ENCODE results near the gene AQP3. TPM values are rescaled to one million over a fixed set of nuclear protein-coding genes. Genes with fewer than 3 reads are reported as not detected.
A peak's percentile ranks its signal among the peaks of the same experiment; 100 is the strongest.

Gene AQP3
- total and polyA plus RNA-seq, 2 of the 8 experiments (the other 6 are each of a cell fraction or from before 2014, with no cell fraction given): 2.6 to 7.6 TPM

DNA sequence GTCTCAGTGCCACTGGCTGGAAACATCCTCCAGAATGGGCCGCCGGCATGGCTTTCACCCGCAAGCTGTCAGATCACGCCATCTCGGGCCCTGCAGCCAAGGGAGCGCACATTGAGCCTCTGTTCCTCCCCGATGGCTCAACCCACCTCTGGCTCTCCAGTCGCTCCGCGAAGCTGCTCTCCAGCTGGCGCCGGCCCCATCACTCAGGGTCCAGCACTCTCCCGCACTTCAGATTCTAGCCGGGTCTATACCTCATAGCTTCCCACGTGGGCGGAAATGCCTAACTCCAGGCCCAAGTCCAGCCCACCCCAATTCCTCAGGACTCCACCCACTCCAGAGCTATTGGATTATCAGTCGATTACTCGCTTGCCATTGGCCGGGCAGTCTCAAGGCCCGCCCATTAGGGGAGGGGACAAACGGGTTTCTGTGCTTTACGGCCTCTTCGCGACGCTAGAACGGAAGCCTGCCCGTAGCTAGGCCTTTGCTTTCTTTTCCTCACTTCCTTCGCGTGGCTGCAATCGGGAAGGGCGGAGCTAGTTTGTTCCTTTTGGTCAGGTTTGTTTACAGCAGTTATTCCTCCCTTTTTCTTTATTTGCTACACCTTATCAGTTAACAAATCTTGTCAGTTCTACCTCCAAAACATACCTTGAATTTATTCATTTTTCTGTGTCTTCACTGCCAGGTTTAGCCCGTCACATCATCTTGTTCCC lies 26.4 kb upstream of the AQP3 start, which contains the start of gene NOL6 (continued):
- TF ChIP-seq POU5F1 (IDR thresholded peaks at IDR 0.05; ENCODE audit: low read depth, low read length) (no peak), CHD2 (IDR thresholded peaks at IDR 0.05; ENCODE audit: low read length) (peak; percentile 74), ASH2L (IDR thresholded peaks at IDR 0.05; ENCODE audit: low read length) (peak; percentile 40), CEBPB (IDR thresholded peaks at IDR 0.05; ENCODE audit: low read depth, low read length) (no peak), EGR1 (IDR thresholded peaks at IDR 0.05; ENCODE audit: borderline replicate concordance, low read depth, low read length) (0 out of 2 replicates have a peak, but pooled peaks have one; percentile 39), ZNF274 (IDR thresholded peaks at IDR 0.05; ENCODE audit: borderline replicate concordance, extremely low read depth, low read length) (no peak), ATF3 (IDR thresholded peaks at IDR 0.05; ENCODE audit: insufficient read depth, low read depth, low read length) (peak; percentile 11; the same call in 1 of the 2 replicates), GTF2F1 (IDR thresholded peaks at IDR 0.05; ENCODE audit: borderline replicate concordance, low read depth, low read length) (no peak), SIN3A (conservative IDR thresholded peaks at IDR 0.05 in 1 of 2, IDR thresholded peaks at IDR 0.05 in 1 of 2; ENCODE audit: low read depth in 1 of 2, low read length in 2 of 2) (peak; percentile 96 to 98), TBP (IDR thresholded peaks at IDR 0.05; ENCODE audit: low read depth, low read length) (peak; percentile 88), BACH1 (IDR thresholded peaks at IDR 0.05; ENCODE audit: low read length) (no peak), CHD1 (IDR thresholded peaks at IDR 0.05; ENCODE audit: low read depth, low read length) (no peak), RFX5 (IDR thresholded peaks at IDR 0.05; ENCODE audit: borderline replicate concordance, low read depth, low read length) (no peak), USF2 (IDR thresholded peaks at IDR 0.05; ENCODE audit: low read length) (peak; percentile 50), EZH2 (IDR thresholded peaks at IDR 0.05; ENCODE audit: low read depth, low read length, severe bottlenecking) (no peak), POLR2A (IDR thresholded peaks at IDR 0.05; ENCODE audit: control extremely low read depth in 1 of 2, low read depth in 2 of 2, low read length in 2 of 2) (peak in 1 of 2 experiments; percentile 81; a peak in 1 of 3 replicates), GABPA (IDR thresholded peaks at IDR 0.05; ENCODE audit: borderline replicate concordance, insufficient read depth, low read length) (no peak), KDM5A (IDR thresholded peaks at IDR 0.05; ENCODE audit: low read length) (no peak), SRF (IDR thresholded peaks at IDR 0.05; ENCODE audit: low read depth, low read length) (no peak), TEAD4 (IDR thresholded peaks at IDR 0.05; ENCODE audit: low read depth, low read length) (no peak), HDAC2 (IDR thresholded peaks at IDR 0.05; ENCODE audit: borderline replicate concordance in 1 of 2, low read depth in 2 of 2, low read length in 2 of 2) (peak; percentile 72 to 97; a peak in 2 of 4 replicates), SP1 (IDR thresholded peaks at IDR 0.05; ENCODE audit: low read depth, low read length) (peak; percentile 99), YY1 (IDR thresholded peaks at IDR 0.05; ENCODE audit: low read depth, low read length) (no peak)
- TF ChIP-seq, protein P1, sequence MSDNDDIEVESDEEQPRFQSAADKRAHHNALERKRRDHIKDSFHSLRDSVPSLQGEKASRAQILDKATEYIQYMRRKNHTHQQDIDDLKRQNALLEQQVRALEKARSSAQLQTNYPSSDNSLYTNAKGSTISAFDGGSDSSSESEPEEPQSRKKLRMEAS (IDR thresholded peaks at IDR 0.05): peak; percentile 89
